GM12878 (cell line): ENCODE data around the gene FN1. TPM values are rescaled to one million over a fixed set of nuclear protein-coding genes. Genes with fewer than 3 reads are reported as not detected.

ENCODE experiments used
- ATAC-seq: fragments of 200-7000 bp; cut with Tn5 transposase; 3 replicates; pipeline ENCODE4 v1.9.1; 2020; ENCODE audit warnings: mild to moderate bottlenecking, moderate library complexity
- BruUV-seq: library from RNA; stranded (reverse); fragments of 400-500 nt; replicated peaks from 2 replicates; lab custom pipeline; 2021; lab: Mats Ljungman, UMichigan
- CTCF ChIA-PET: fragments of 300-600 bp; sonication (Branson Sonifier 250); formaldehyde crosslinking; extraction: SDS; loops from one replicate; lab custom pipeline; 2021; ENCODE audit warnings: inconsistent platforms; lab: Yijun Ruan, JAX
- POLR2A ChIA-PET: fragments of 350-600 bp; formaldehyde crosslinking; extraction: SDS; loops from one replicate; lab custom pipeline; 2021; ENCODE audit warnings: inconsistent platforms; lab: Charles Lee
- RAD21 ChIA-PET: fragments of 300-600 bp; sonication (Branson Sonifier 250); formaldehyde crosslinking; loops from one replicate; lab custom pipeline; 2023; ENCODE audit warnings: antibody characterized with exemption; ENCODE audit not compliant: unreplicated experiment; lab: Charles Lee
- SMC1A ChIA-PET: fragments of 300-600 bp; sonication (Branson Sonifier 250); formaldehyde crosslinking; loops from one replicate; lab custom pipeline; 2023; ENCODE audit not compliant: unreplicated experiment, uncharacterized antibody; lab: Charles Lee
- DNase-seq: peaks from one replicate; pipeline ENCODE4 v3.0.0-alpha.2; 2011; ENCODE audit warnings: low read depth, low spot score
- FAIRE-seq: peaks from 3 replicates; lab custom pipeline; 2011; peaks lifted over from hg19 to GRCh38; lab: Jason Lieb, UNC
- H2AFZ ChIP-seq: 2 replicates; pipeline ENCODE4 v1.6.0; 2011; ENCODE audit warnings: low read depth, low read length, control low read depth; ENCODE audit not compliant: control insufficient read depth
- H3K27ac ChIP-seq: 2 replicates; pipeline ENCODE4 v1.5.1; 2011; ENCODE audit warnings: control low read depth; ENCODE audit not compliant: control insufficient read depth, insufficient read depth
- H3K27me3 ChIP-seq, 2 experiments: replicated peaks in 1 of 2; 2 replicates each; pipeline versions ENCODE4 v1.6.0 to v1.6.1; 2011; ENCODE audit warnings: low read length in 1 of 2; ENCODE audit not compliant: control insufficient read depth in 2 of 2, insufficient read depth in 2 of 2
- H3K36me3 ChIP-seq, 2 experiments: 2 replicates each; pipeline ENCODE4 v1.5.1; 2011; ENCODE audit warnings: low read length in 1 of 2; ENCODE audit not compliant: control insufficient read depth in 2 of 2, insufficient read depth in 2 of 2
- H3K4me1 ChIP-seq: 2 replicates; pipeline ENCODE4 v1.6.1; 2011; ENCODE audit warnings: mild to moderate bottlenecking, low read length, moderate library complexity, mixed read lengths; ENCODE audit not compliant: control insufficient read depth, insufficient read depth
- H3K4me2 ChIP-seq: 2 replicates; pipeline ENCODE4 v1.6.0; 2011; ENCODE audit warnings: control low read depth; ENCODE audit not compliant: control insufficient read depth, insufficient read depth
- H3K4me3 ChIP-seq: fragments of 200-600 bp; sonication (generic); 2 replicates; pipeline ENCODE4 v1.5.1; 2016
- H3K79me2 ChIP-seq: 2 replicates; pipeline ENCODE4 v1.6.0; 2011; ENCODE audit warnings: low read length; ENCODE audit not compliant: control insufficient read depth, insufficient read depth
- H3K9ac ChIP-seq: 2 replicates; pipeline ENCODE4 v1.8.0; 2011; ENCODE audit warnings: low read length, control low read depth, mixed read lengths; ENCODE audit not compliant: control insufficient read depth, insufficient read depth
- H3K9me3 ChIP-seq: replicated peaks from 3 replicates; pipeline ENCODE4 v1.5.1; 2011; ENCODE audit warnings: mild to moderate bottlenecking, low read length; ENCODE audit not compliant: control insufficient read depth, insufficient read depth
- H4K20me1 ChIP-seq: 2 replicates; pipeline ENCODE4 v1.6.0; 2011; ENCODE audit not compliant: control insufficient read depth, insufficient read depth
- ATF7 ChIP-seq: fragments of 450-650 bp; IDR thresholded peaks from 2 replicates; pipeline ENCODE4 v1.6.1; 2016; ENCODE audit warnings: low read depth, mild to moderate bottlenecking
- DPF2 ChIP-seq: fragments of 450-650 bp; IDR thresholded peaks from 2 replicates; pipeline ENCODE4 v1.6.1; 2017; ENCODE audit warnings: mild to moderate bottlenecking
- IKZF1 ChIP-seq: fragments of 450-650 bp; conservative IDR thresholded peaks from 2 replicates; pipeline ENCODE4 v1.6.1; 2017; ENCODE audit warnings: antibody characterized with exemption, mild to moderate bottlenecking
- IKZF2 ChIP-seq, 2 experiments: fragments of 450-650 bp; IDR thresholded peaks; 2 replicates each; pipeline ENCODE4 v1.6.1; 2017; ENCODE audit warnings: mild to moderate bottlenecking in 2 of 2, moderate library complexity in 2 of 2
- JUNB ChIP-seq: IDR thresholded peaks from 2 replicates; pipeline ENCODE4 v1.6.1; 2016; ENCODE audit warnings: antibody characterized with exemption, mild to moderate bottlenecking
- MTA2 ChIP-seq: fragments of 450-650 bp; IDR thresholded peaks from 2 replicates; pipeline ENCODE4 v1.6.1; 2016; ENCODE audit warnings: low read depth, mild to moderate bottlenecking, moderate library complexity
- NFIC ChIP-seq: IDR thresholded peaks from 2 replicates; pipeline ENCODE4 v1.6.1; 2012; ENCODE audit warnings: low read depth, mild to moderate bottlenecking, inconsistent platforms, low read length, moderate library complexity
- PAX5 ChIP-seq: IDR thresholded peaks from 2 replicates; pipeline ENCODE4 v1.6.1; 2011; ENCODE audit warnings: low read depth, low read length, borderline replicate concordance
- PAX8 ChIP-seq: fragments of 450-650 bp; IDR thresholded peaks from 2 replicates; pipeline ENCODE4 v1.6.1; 2017; ENCODE audit warnings: mild to moderate bottlenecking, moderate library complexity
- RAD51 ChIP-seq: fragments of 450-650 bp; IDR thresholded peaks from 2 replicates; pipeline ENCODE4 v1.6.1; 2016; ENCODE audit warnings: moderate library complexity, mild to moderate bottlenecking, inconsistent platforms
- RUNX3 ChIP-seq: IDR thresholded peaks from 2 replicates; pipeline ENCODE4 v1.6.1; 2012; ENCODE audit warnings: low read length, inconsistent platforms
- WRNIP1 ChIP-seq: IDR thresholded peaks from 2 replicates; pipeline ENCODE4 v1.6.1; 2011; ENCODE audit warnings: low read depth, low read length, improper control_type of control experiment, borderline replicate concordance
- ZNF217 ChIP-seq: fragments of 450-650 bp; IDR thresholded peaks from 2 replicates; pipeline ENCODE4 v1.6.1; 2017; ENCODE audit warnings: antibody characterized with exemption, mild to moderate bottlenecking
- ZNF24 ChIP-seq: fragments of 450-650 bp; IDR thresholded peaks from 2 replicates; pipeline ENCODE4 v1.6.1; 2017; ENCODE audit warnings: antibody characterized with exemption, mild to moderate bottlenecking
- ZSCAN29 ChIP-seq: fragments of 450-650 bp; IDR thresholded peaks from 2 replicates; pipeline ENCODE4 v1.6.1; 2017; ENCODE audit warnings: mild to moderate bottlenecking, moderate library complexity
- WGBS: methylation state at CpG from one replicate; pipeline ENCODE4 v1.1.6; 2016; ENCODE audit warnings: low lambda C conversion rate; ENCODE audit not compliant: insufficient replicate concordance, insufficient coverage; ENCODE audit errors: missing lambda C conversion rate; 5-methylcytosine and 5-hydroxymethylcytosine counted together
- in situ Hi-C: fragments of 300-500 bp; cut with MboI; formaldehyde crosslinking; loops from 9 replicates; pipeline ENCODE4 v1.14.3; 2018; ENCODE audit warnings: mixed read lengths
- intact Hi-C: fragments of 100-400 bp; cut with micrococcal nuclease; formaldehyde crosslinking; loops from one replicate; pipeline ENCODE4 v1.14.2; 2022; ENCODE audit not compliant: unreplicated experiment
- polyA plus RNA-seq, 11 experiments: library from polyadenylated mRNA; depleted of rRNA in 4 of 11; unstranded in 6 of 11; stranded (reverse) in 5 of 11; fragments of >200 nt; fragmentation: Nextera tagmentation in 4 of 11; fragmentation: Illumina TruSeq in 1 of 11; extraction: Ambion mirVana in 4 of 11; extraction: Trizol in 1 of 11; gene quantifications; 1 replicate in 1 of 11; 2 replicates in 10 of 11; pipeline versions ENCODE4 v1.2.1 to v1.2.3, GENCODE V29; 2011 to 2016; ENCODE audit warnings: inconsistent platforms in 2 of 11, missing spikeins in 2 of 11, low read depth in 1 of 11
- total RNA-seq, 4 experiments: library from RNA; depleted of rRNA in 3 of 4; stranded (reverse); fragments of >200 nt in 3 of 4; fragmentation: Illumina TruSeq in 1 of 4; extraction: Trizol in 1 of 4; gene quantifications; 2 replicates each; pipeline versions ENCODE4 v1.2.1 to v1.2.3, GENCODE V29; 2013 to 2021
- TF ChIP-seq, protein P1 (sequence below): fragments of 450-650 bp; IDR thresholded peaks from 2 replicates; pipeline ENCODE4 v1.6.1; 2014; ENCODE audit warnings: mild to moderate bottlenecking

Gene FN1
- total and polyA plus RNA-seq, 10 of the 15 experiments (the other 5 are each of a cell fraction or from before 2014, with no cell fraction given) = 0.60 to 9.4 (median 1.5) TPM

DNA sequence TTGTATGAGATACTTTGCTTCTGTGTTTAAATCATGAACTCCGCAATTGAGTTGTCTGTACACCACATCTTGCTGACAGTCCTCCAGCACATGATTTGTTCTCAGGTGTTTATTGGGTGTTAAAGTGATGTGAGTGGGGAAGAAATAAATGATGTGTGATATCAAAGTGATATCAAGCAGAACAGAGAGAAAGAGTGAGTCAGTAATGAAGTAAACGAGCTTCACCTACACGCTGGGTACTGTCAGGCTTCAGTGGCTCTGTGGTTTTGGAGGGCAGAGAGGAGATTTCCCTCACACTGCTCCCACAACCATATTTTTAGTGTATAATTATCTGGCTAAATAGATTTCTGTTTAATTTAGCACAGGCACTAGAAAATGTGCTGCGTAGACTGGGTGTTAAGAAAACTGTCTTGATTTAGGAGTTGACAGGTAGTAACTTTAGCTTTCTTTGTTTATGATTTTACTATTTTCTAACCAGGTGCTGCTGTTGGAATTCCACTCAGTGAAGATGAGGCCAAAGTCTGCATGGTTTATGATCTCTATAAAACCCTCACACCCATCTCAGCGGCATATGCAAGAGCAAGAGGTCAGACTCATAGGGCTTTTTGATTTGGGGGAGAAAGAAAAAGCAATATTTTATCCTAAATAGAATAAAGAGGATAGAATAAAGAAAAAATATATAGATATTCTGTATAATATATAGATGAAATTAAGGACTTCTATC, 102.8 kb downstream of the FN1 start:
- Histone ChIP-seq H3K79me2 (peaks cover 13% of the 10 kb centered on the region), H3K27ac (no peak overlapping the region), H4K20me1 (no peaks in the 10 kb centered on the region)
- TF ChIP-seq IKZF1 (peak; percentile 35; the same call in 1 of the 2 replicates), IKZF2 (IDR thresholded peaks at IDR 0.05) (peak in 1 of 2 experiments; percentile 31; a peak in 2 of 4 replicates), ZNF217 (no peak), PAX8 (no peak), DPF2 (0 out of 2 replicates have a peak, but pooled peaks have one; percentile 25), MTA2 (peak; percentile 76), PAX5 (peak; percentile 61; the same call in 1 of the 2 replicates), JUNB (peak; percentile 45), ATF7 (0 out of 2 replicates have a peak, but pooled peaks have one; percentile 26), RAD51 (peak; percentile 35; the same call in 1 of the 2 replicates), NFIC (peak; percentile 29; the same call in 1 of the 2 replicates), ZSCAN29 (peak; percentile 94), ZNF24 (no peak), RUNX3 (peak; percentile 84), WRNIP1 (no peak)
- TF ChIP-seq, protein P1, sequence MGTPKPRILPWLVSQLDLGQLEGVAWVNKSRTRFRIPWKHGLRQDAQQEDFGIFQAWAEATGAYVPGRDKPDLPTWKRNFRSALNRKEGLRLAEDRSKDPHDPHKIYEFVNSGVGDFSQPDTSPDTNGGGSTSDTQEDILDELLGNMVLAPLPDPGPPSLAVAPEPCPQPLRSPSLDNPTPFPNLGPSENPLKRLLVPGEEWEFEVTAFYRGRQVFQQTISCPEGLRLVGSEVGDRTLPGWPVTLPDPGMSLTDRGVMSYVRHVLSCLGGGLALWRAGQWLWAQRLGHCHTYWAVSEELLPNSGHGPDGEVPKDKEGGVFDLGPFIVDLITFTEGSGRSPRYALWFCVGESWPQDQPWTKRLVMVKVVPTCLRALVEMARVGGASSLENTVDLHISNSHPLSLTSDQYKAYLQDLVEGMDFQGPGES = no peak
- TF ChIP-seq, all 136 proteins: peak for 11
- no peak overlapping the region for H3K9ac ChIP-seq
- SMC1A ChIA-PET = interaction anchor here (0.6 to 1.6 kb wide), 3 partner anchors 20 to 342 kb away, joined by 3 to 4 read pairs (median 3); no protein-coding TSS in a partner anchor
- peaks cover 8% of the 10 kb centered on the region; the same call in 1 of the 2 replicates for H3K4me1 ChIP-seq
- no peaks in the 10 kb centered on the region for H3K27me3 ChIP-seq
- intact Hi-C loops = loop anchor here (5.0 kb wide), 1 partner anchor 371 kb away; no protein-coding TSS in a partner anchor
- RAD21 ChIA-PET = no interaction called here
- FAIRE-seq (no peak), ATAC-seq (peak; percentile 96), DNase-seq (peak; percentile 20)
- H3K4me2 ChIP-seq = no peak overlapping the region
- H3K36me3 ChIP-seq = peaks cover 5 to 41% of the 10 kb centered on the region in 2 experiments
- CTCF ChIA-PET = interaction anchor here (0.6 kb wide), 1 partner anchor 46 kb away, joined by 3 read pairs; no protein-coding TSS in a partner anchor
- H2AFZ ChIP-seq = no peak overlapping the region
- no peaks in the 10 kb centered on the region for H3K9me3 ChIP-seq
- BruUV-seq = no TSS peak
- no peak overlapping the region for H3K4me3 ChIP-seq
- WGBS = 42% methylated on average over 5 of the region's 5 CpGs
- POLR2A ChIA-PET = no interaction called here
- in situ Hi-C loops = no loop called here
